GM18526 (cell line): ENCODE data around the gene ACSM6.

Experiments used
- POLR2A ChIP-seq: IDR thresholded peaks from 3 replicates; pipeline ENCODE4 v1.6.1; 2011; ENCODE audit not compliant: insufficient read length; ENCODE audit errors: extremely low read depth

Gene ACSM6

GRCh38 chr10:95237376-95238170 lies 43.5 kb downstream of the ACSM6 start:
- no peak for TF ChIP-seq POLR2A

- no peak for TF ChIP-seq POLR2A
These were observed 46.8 kb downstream of the ACSM6 start for GRCh38 chr10:95240811-95241210.

GRCh38 chr10:95241533-95241932 lies 47.5 kb downstream of the ACSM6 start:
- no peak for TF ChIP-seq POLR2A

- TF ChIP-seq POLR2A = no peak
These were observed 48.7 kb downstream of the ACSM6 start for GRCh38 chr10:95242581-95243317.

GRCh38 chr10:95243318-95243617 lies 49.2 kb downstream of the ACSM6 start:
- no peak for TF ChIP-seq POLR2A

- no peak for TF ChIP-seq POLR2A
These were observed 50.1 kb downstream of the ACSM6 start for GRCh38 chr10:95244152-95244551.

GRCh38 chr10:95245425-95246055 lies 51.5 kb downstream of the ACSM6 start:
- no peak for TF ChIP-seq POLR2A

- TF ChIP-seq POLR2A = no peak
These were observed 52.6 kb downstream of the ACSM6 start for GRCh38 chr10:95246582-95247051.

GRCh38 chr10:95247200-95247880 lies 53.3 kb downstream of the ACSM6 start:
- no peak for TF ChIP-seq POLR2A

- no peak for TF ChIP-seq POLR2A
These were observed 54.0 kb downstream of the ACSM6 start for GRCh38 chr10:95247881-95248583.

GRCh38 chr10:95248989-95249388 lies 55.0 kb downstream of the ACSM6 start:
- no peak for TF ChIP-seq POLR2A

- TF ChIP-seq POLR2A = no peak
These were observed 55.4 kb downstream of the ACSM6 start for GRCh38 chr10:95249467-95249866.

GRCh38 chr10:95250856-95251255 lies 56.8 kb downstream of the ACSM6 start:
- TF ChIP-seq POLR2A = no peak

- no peak for TF ChIP-seq POLR2A
These were observed 59.0 kb downstream of the ACSM6 start for GRCh38 chr10:95253007-95253406.

- TF ChIP-seq POLR2A = no peak
These were observed 59.6 kb downstream of the ACSM6 start for GRCh38 chr10:95253686-95254085.
